ENCODE measurements around the gene SMIM15.
A peak's percentile ranks its signal among the peaks of the same experiment; 100 is the strongest.

The SMIM15 gene

DNA sequence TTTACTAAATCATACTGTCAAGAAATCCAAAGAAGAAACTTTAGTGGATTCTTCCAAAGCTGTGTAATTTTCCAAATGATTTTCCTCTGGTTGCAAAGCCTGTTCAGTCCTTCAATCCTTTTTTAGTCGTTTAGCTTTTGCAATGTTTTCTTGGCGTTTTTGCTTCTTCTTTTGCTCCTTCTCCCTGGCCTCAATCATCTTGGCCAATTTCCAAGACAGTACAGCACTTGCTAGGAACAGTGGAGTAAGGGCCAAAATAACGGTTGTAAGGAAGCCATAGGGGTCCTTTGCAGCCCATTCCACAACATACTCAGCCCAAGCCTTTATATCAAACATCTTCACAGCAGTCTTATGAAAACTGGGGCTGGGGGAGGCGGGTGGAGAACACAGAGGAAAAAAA, 2.4 kb downstream of the SMIM15 start:
- DNase-seq (ENCODE audit: low spot score), result no peak

DNA sequence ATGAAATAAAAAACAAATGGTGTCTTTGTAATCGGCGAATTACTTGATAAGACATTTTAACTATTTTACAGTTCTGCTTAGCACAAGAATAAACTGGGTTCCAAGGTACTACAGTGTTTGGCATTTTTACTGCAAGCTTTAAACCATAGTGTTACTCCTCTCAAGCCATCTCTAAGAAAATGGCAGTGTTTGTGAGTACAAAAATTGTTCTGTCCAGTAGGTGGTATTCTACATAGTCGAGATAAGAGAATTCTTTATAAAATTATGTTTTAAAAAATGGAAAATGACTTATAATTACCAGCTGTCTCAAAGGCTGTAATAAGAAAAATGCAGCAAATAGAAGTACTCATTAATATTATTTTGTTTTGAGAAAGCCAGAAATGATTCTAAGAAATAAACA, 3.2 kb downstream of the SMIM15 start:
- no peak for DNase-seq (ENCODE audit: low spot score)

DNA sequence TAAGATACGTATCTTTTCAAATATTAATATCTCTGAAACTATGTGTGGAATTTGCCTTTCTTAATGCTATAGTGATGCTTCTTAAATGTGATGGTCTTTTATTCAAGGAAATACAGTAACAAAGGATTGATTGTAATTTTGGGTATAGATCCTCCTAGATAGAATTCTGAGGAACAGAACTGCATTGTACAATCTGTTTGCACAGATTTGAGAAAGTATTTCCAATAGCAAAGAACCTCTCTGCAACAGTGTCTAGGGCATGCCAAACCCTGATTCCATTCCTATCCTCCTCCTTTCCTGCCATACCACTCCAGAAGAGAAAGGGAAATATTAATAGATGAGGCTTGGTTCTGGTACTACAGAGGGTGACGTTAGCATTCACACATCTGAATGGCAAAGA, 10.4 kb downstream of the SMIM15 start:
- no peak for DNase-seq (ENCODE audit: low spot score)

DNA sequence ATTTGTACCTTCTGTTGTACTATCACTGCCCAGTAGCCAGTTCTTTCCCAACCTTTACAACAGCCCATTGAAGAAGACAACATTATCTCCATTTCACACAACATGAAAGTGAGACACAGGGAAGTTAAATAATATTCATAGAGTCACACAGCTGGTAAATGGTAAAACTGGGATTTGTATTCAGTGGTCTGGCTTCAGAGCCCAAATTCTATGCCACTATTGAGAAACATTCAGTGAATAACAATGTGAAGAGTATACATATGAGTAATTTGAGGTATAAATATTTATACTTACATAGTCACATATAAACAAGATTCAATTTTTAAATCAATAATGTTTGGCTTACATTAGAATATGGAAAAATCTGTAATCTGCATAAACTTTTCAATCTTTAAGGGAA, 13.8 kb downstream of the SMIM15 start:
- no peak for DNase-seq (ENCODE audit: low spot score)

DNA sequence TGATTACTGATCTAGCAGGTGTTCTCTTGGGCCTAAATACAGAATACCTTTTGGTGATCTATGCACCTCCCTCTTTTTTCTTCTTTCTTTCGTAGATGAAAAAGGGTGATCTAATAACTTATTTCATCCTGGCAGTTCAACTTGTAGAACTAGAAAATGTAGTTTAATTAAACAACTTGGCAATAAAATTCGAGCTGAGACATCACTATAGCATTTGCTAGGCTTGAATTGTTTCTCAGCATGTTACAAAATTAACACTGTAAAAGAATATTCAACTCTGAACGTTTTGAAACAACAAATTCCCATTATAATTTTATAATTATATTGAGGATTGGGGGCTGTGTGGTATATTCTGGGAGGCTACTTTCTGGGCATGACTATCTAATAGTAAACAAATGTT, 19.5 kb downstream of the SMIM15 start:
- DNase-seq (ENCODE audit: low spot score), result no peak

- DNase-seq (ENCODE audit: low spot score), result peak; percentile 21
These were observed 19.9 kb downstream of the SMIM15 start for GRCh38 chr5:61142391-61142790.

GRCh38 chr5:61141801-61142200, 20.5 kb downstream of the SMIM15 start:
- DNase-seq (ENCODE audit: low spot score), result no peak

DNA sequence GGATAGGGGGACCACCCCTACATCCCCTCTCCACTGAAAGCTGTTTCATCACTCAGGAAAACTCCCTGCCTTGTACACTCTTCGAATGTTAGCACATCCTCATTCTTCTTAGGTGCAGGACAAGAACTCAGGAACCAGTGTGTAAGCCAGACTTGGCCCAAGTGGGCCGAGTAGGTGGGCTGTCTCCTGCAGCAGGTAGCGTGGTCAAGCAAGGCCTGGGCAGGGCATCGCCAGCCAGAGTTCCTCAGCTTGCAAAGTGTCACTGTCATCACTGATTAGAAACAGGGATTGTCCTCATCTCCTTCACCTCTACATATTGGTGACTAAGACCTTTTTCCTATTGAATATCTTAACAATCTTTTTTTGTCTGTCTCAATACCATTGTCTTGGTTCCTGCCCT, 22.3 kb downstream of the SMIM15 start:
- no peak for DNase-seq (ENCODE audit: low spot score)

GRCh38 chr5:61139094-61139873, 23.0 kb downstream of the SMIM15 start:
- no peak for DNase-seq (ENCODE audit: low spot score)

- DNase-seq (ENCODE audit: low spot score), result no peak
These were observed 24.4 kb downstream of the SMIM15 start for GRCh38 chr5:61137835-61138234.

- no peak for DNase-seq (ENCODE audit: low spot score)
These were observed 29.7 kb downstream of the SMIM15 start for GRCh38 chr5:61132559-61132958.

- DNase-seq (ENCODE audit: low spot score), result no peak
These were observed 32.0 kb downstream of the SMIM15 start for GRCh38 chr5:61130289-61130688.

DNA sequence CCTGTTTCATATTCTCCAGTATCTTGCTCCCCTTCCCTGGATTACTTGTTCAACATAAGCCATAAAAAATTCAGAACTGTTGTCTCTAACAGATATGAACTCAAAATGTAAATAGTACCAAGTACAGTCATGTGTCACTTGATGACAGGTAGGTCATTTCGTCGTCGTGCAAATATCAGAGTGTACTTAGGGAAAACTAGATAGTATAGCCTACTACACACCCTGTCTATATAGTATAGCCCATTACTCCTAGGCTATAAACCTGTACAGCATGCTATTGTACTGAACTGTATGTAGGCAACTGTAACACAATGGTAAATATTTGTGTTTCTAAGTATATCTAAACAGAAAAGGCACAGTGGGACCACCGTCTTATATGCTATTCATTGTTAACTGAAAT, 39.1 kb downstream of the SMIM15 start:
- no peak for DNase-seq (ENCODE audit: low spot score)

- DNase-seq (ENCODE audit: low spot score), result no peak
These were observed 41.7 kb downstream of the SMIM15 start for GRCh38 chr5:61120534-61120933.

DNA sequence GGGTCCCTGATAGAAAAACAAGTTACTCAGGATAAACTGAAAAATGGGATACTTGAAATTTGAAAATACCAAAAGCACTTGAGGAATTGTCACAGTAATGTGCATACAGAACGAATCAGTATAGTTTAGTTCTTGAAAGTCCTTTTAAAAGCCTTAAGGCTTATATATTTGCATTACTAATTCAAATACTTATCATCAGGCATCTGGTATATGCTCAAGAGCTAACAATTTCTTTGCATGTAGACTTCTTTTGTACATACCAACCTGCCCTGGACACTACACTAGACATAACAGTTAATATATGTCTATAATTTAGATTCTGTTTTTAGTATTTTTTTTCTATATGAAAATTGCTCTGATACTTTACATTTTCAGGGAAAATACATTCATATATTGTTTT, 43.2 kb downstream of the SMIM15 start:
- no peak for DNase-seq (ENCODE audit: low spot score)

DNA sequence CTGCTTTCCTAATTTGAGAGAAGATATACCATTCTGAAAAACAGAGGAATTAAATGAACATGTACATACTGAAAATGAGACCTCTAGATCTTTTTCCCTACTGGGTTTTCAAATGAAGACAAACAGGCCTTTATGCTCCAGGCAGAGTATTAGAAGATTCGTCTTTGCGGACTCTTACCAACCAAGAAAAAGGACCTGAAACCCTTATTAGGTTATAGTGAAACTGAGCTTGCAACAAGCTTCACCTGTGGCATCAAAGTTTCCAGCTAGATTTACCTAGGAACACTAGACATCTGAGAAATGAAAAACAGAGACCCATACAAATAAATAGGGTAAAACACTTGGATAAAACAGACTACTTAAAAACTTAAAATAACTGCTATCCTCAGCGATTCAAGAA, 46.3 kb downstream of the SMIM15 start:
- no peak for DNase-seq (ENCODE audit: low spot score)

DNA sequence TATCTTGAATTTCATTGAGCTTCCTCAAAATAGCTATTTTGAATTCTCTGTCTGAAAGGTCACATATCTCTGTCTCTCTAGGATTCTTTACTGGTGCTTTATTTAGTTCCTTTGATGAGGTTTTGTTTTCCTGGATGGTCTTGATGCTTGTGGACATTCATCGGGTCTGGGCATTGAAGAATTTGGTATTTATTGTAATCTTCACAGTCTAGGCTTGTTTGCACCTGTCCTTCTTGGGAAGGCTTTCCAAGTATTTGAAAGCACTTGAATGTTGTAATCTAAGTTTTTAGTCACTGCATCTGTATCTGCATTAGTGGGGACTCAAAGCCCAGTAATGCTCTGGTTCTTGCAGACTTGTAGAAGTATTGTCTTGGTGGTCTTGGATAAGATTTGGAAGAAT, 47.8 kb downstream of the SMIM15 start:
- DNase-seq (ENCODE audit: low spot score), result no peak

All from putamen (tissue), 1 donor.